Stimulated activated CD4-positive, alpha-beta T cell treated with anti-CD3 and anti-CD28 coated beads, Interleukin-4, amount 100 ng/mL, for 4 hours (primary cell): ENCODE results near the gene DYNLT2B.
"Not testable (repeated sequence)": the region's sequence is repeated elsewhere in the genome, so short reads cannot be mapped to it uniquely, and the experiment has no call there.

Experiments used
- DNase-seq, 2 experiments: peaks; one replicate each; pipeline ENCODE4 v3.0.0-alpha.2; 2020

The DYNLT2B gene

GRCh38 chr3:196268284-196269163, 49.5 kb downstream of the DYNLT2B start:
- DNase-seq, result no peak

GRCh38 chr3:196263819-196264218, 54.2 kb downstream of the DYNLT2B start:
- DNase-seq, result no peak

- DNase-seq, result no peak
Observed at GRCh38 chr3:196260784-196261183, 57.3 kb downstream of the DYNLT2B start.

- no peak for DNase-seq
Observed at GRCh38 chr3:196255776-196256175, 62.3 kb downstream of the DYNLT2B start.

GRCh38 chr3:196254376-196255283, 63.4 kb downstream of the DYNLT2B start:
- DNase-seq, result no peak

GRCh38 chr3:196251918-196252317, 66.1 kb downstream of the DYNLT2B start:
- no peak for DNase-seq

GRCh38 chr3:196246612-196247308, 71.3 kb downstream of the DYNLT2B start:
- no peak for DNase-seq

GRCh38 chr3:196244166-196244565, 73.9 kb downstream of the DYNLT2B start:
- not testable (repeated sequence) for DNase-seq

GRCh38 chr3:196241704-196242103, 76.3 kb downstream of the DYNLT2B start:
- no peak for DNase-seq
